ENCODE results near the gene TENM3. TPM values are rescaled to one million over a fixed set of nuclear protein-coding genes. Genes with fewer than 3 reads are reported as not detected.

TENM3 gene
- total and polyA plus RNA-seq, 10 of the 15 experiments (the other 5 are each of a cell fraction or from before 2014, with no cell fraction given) = 0.01 to 1.7 (median 0.08) TPM; not detected in 2

- H3K4me2 ChIP-seq (ENCODE audit: control insufficient read depth, insufficient read depth) = no peak overlapping the region
- FAIRE-seq (no peak), ATAC-seq (no peak), DNase-seq (ENCODE audit: low read depth, low spot score) (no peak)
- H2AFZ ChIP-seq (ENCODE audit: control insufficient read depth, low read depth, low read length) = no peak overlapping the region
- BruUV-seq (replicated peaks) = no TSS peak
- RAD21 ChIA-PET (ENCODE audit: unreplicated experiment) = no interaction called here
- intact Hi-C loops (cut with micrococcal nuclease; ENCODE audit: unreplicated experiment) = no loop called here
- 25% methylated on average over 1 of the region's 1 CpG for WGBS (ENCODE audit: insufficient coverage, insufficient replicate concordance, low lambda C conversion rate, missing lambda C conversion rate)
- CTCF ChIA-PET = interaction anchor here (1.3 kb wide), 1 partner anchor 8 kb away, joined by 4 read pairs; no protein-coding TSS in a partner anchor
- POLR2A ChIA-PET = no interaction called here
- H3K9me3 ChIP-seq (replicated peaks; ENCODE audit: control insufficient read depth, insufficient read depth, low read length) = no peaks in the 10 kb centered on the region
- H3K79me2 ChIP-seq (ENCODE audit: control insufficient read depth, insufficient read depth, low read length) = no peaks in the 10 kb centered on the region
- no peak overlapping the region for H3K9ac ChIP-seq (ENCODE audit: control insufficient read depth, insufficient read depth, low read length)
- no peaks in the 10 kb centered on the region for H4K20me1 ChIP-seq (ENCODE audit: control insufficient read depth, insufficient read depth)
- SMC1A ChIA-PET (ENCODE audit: uncharacterized antibody, unreplicated experiment) = interaction anchor here (1.3 to 1.6 kb wide), 2 partner anchors 11 to 51 kb away, joined by 3 to 5 read pairs; no protein-coding TSS in a partner anchor
- no peaks in the 10 kb centered on the region for H3K27me3 ChIP-seq (replicated peaks in 1 of 2; ENCODE audit: control insufficient read depth in 2 of 2, insufficient read depth in 2 of 2, low read length in 1 of 2)
- in situ Hi-C loops (cut with MboI) = no loop called here
- no peaks in the 10 kb centered on the region for H3K36me3 ChIP-seq (ENCODE audit: control insufficient read depth in 2 of 2, insufficient read depth in 2 of 2, low read length in 1 of 2)
- H3K27ac ChIP-seq (ENCODE audit: control insufficient read depth, insufficient read depth) = no peak overlapping the region
- H3K4me3 ChIP-seq = no peak overlapping the region
- H3K4me1 ChIP-seq (ENCODE audit: control insufficient read depth, insufficient read depth, low read length) = no peaks in the 10 kb centered on the region
- TF ChIP-seq NFYA (IDR thresholded peaks at IDR 0.05; ENCODE audit: borderline replicate concordance, low read depth, low read length) (no peak), SREBF2 (IDR thresholded peaks at IDR 0.05; ENCODE audit: low read length) (no peak), ZBTB40 (IDR thresholded peaks at IDR 0.05; ENCODE audit: borderline replicate concordance) (no peak), PAX8 (IDR thresholded peaks at IDR 0.05) (no peak), GABPA (IDR thresholded peaks at IDR 0.05; ENCODE audit: low read depth) (no peak), NBN (IDR thresholded peaks at IDR 0.05) (no peak), IKZF1 (conservative IDR thresholded peaks at IDR 0.05) (no peak), HSF1 (IDR thresholded peaks at IDR 0.05; ENCODE audit: low read depth, low read length) (no peak), BHLHE40 (IDR thresholded peaks at IDR 0.05; ENCODE audit: borderline replicate concordance in 1 of 2, low read depth in 2 of 2, low read length in 1 of 2) (no peak), ZZZ3 (IDR thresholded peaks at IDR 0.05; ENCODE audit: control insufficient read depth, insufficient read length, low read depth) (no peak), E4F1 (IDR thresholded peaks at IDR 0.05; ENCODE audit: borderline replicate concordance, partially characterized antibody) (no peak), RFX5 (IDR thresholded peaks at IDR 0.05; ENCODE audit: low read depth, low read length) (no peak), MYB (IDR thresholded peaks at IDR 0.05; ENCODE audit: borderline replicate concordance, low read depth, low read length) (no peak), BCLAF1 (IDR thresholded peaks at IDR 0.05) (no peak)
Observed at GRCh38 chr4:182593864-182594263, 350.7 kb downstream of the TENM3 start.

All from GM12878 (cell line).